ENCODE data around the gene ALOX5AP.

- TF ChIP-seq CTCF (IDR thresholded peaks at IDR 0.05; ENCODE audit: low read depth, low read length): no peak
- no peak for TF ChIP-seq EZH2phosphoT487 (IDR thresholded peaks at IDR 0.05; ENCODE audit: low read depth)
These were observed 15.8 kb upstream of the ALOX5AP start for GRCh38 chr13:30719525-30719914.
